Ovary (tissue), 9 donors: ENCODE data around the gene TIPRL. TPM values are rescaled to one million over a fixed set of nuclear protein-coding genes. Genes with fewer than 3 reads are reported as not detected.

Source experiments
- DNase-seq, 5 donors: peaks; one replicate each; pipeline ENCODE4 v3.0.0-alpha.2; 2019 to 2020
- H3K27ac ChIP-seq, 2 donors: fragments of 200-600 bp; one replicate each; pipeline versions ENCODE4 v1.5.1 to v1.8.0; 2019 to 2022
- H3K27me3 ChIP-seq: fragments of 200-600 bp; one replicate; pipeline ENCODE4 v1.8.0; 2022
- H3K36me3 ChIP-seq: fragments of 200-600 bp; sonication (generic); one replicate; pipeline ENCODE4 v1.5.1; 2019
- H3K4me1 ChIP-seq: one replicate; pipeline ENCODE4 v1.8.1; 2013; ENCODE audit warnings: mild to moderate bottlenecking, moderate library complexity; ENCODE audit not compliant: insufficient read depth
- H3K4me3 ChIP-seq: fragments of 200-600 bp; sonication (generic); one replicate; pipeline ENCODE4 v1.5.1; 2017
- H3K9me3 ChIP-seq, 2 donors: fragments of 200-600 bp in 1 of 2; sonication (generic) in 1 of 2; one replicate each; pipeline versions ENCODE4 v1.5.1 to v1.8.1; 2013 to 2019; ENCODE audit warnings: mild to moderate bottlenecking in 1 of 2, moderate library complexity in 1 of 2
- EP300 ChIP-seq: sonication (generic); formaldehyde crosslinking; IDR thresholded peaks from one replicate; pipeline ENCODE4 v1.6.1; 2017; ENCODE audit warnings: antibody characterized with exemption
- POLR2A ChIP-seq: fragments of 450-650 bp; IDR thresholded peaks from one replicate; pipeline ENCODE4 v1.6.1; 2017; ENCODE audit warnings: antibody characterized with exemption, mild to moderate bottlenecking, moderate library complexity
- WGBS, 3 donors: extraction: QIAGEN DNeasy Blood & Tissue Kit in 1 of 3; methylation state at CpG; one replicate each; pipeline versions ENCODE4 v1.1.5 to v1.1.7; 2013 to 2017; 5-methylcytosine and 5-hydroxymethylcytosine counted together
- intact Hi-C, 4 donors: fragments of 100-400 bp; cut with DNase I; formaldehyde crosslinking; loops; one replicate each; pipeline versions ENCODE4 v1.11.0 to v1.15.1; 2022 to 2023
- polyA plus RNA-seq, 2 donors: library from polyadenylated mRNA; stranded (reverse); fragments of 200-250 nt in 1 of 2; fragments of 350-450 nt in 1 of 2; fragmentation: Illumina TruSeq in 1 of 2; extraction: RNeasy Lipid Tissue Mini Kit (QIAGEN cat#74804) in 1 of 2; gene quantifications; one replicate each; pipeline ENCODE4 v1.2.3, GENCODE V29; 2013 to 2014
- total RNA-seq, 7 donors: library from RNA; depleted of rRNA in 2 of 7; stranded (reverse); fragments of >200 nt in 2 of 7; fragmentation: NEBNext Ultra II Directional in 3 of 7; extraction: Animal tissue kit (Norgen Biotek cat#: 25700) in 3 of 7; gene quantifications; one replicate each; pipeline versions ENCODE4 v1.1.0 to v1.2.4, GENCODE V29; 2016 to 2023
- TF ChIP-seq, protein P1 (sequence below), 3 donors: fragments of 450-650 bp in 2 of 3; fragments of 200-600 bp in 1 of 3; IDR thresholded peaks; one replicate each; pipeline versions ENCODE4 v1.5.1 to v1.8.0; 2016 to 2022; ENCODE audit warnings: antibody characterized with exemption in 3 of 3, mild to moderate bottlenecking in 1 of 3
- donor health status: DM: no; HTN: no; CAD: no; lungs with moderate emphysema.
- donor health status: DM: no; HTN: no; CAD: no.
- donor health status: Bipolar disorder and iron deficiency.
- donor health status: DM: yes; HTN: yes; CAD: no.
- donor health status: DM: no; HTN: no; CAD: no.
- donor health status: DM: yes; HTN: yes; CAD: no.

The TIPRL gene
- total and polyA plus RNA-seq, 9 donors, result 13.9 to 35.2 (median 25.6) TPM

DNA sequence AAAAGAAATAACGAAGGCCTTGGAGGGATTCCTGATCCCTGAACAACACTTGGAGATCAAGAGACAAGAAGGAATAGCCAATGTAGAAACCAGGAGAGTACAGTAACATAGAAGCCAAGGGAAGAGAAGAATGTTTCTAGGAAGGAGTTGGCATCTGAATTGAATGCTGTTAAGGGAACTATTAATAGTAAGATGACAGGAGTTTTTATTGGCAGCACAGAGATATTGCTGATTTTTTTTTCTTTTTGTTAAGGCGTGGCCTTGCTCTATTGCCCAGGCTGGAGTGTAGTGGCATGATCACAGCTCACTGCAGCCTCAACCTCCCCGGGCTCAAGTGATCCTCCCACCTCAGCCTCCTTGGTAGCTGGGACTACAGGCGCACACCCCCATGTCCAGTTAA lies 37.4 kb downstream of the TIPRL start:
- WGBS, 3 donors, result 85 to 91% (median 87%) methylated on average over 4 of the region's 4 CpGs
- no peaks in the 10 kb centered on the region for H3K36me3 ChIP-seq
- H3K4me1 ChIP-seq, result no peaks in the 10 kb centered on the region
- no peak for TF ChIP-seq EP300
- no peak for TF ChIP-seq POLR2A
- TF ChIP-seq, protein P1, sequence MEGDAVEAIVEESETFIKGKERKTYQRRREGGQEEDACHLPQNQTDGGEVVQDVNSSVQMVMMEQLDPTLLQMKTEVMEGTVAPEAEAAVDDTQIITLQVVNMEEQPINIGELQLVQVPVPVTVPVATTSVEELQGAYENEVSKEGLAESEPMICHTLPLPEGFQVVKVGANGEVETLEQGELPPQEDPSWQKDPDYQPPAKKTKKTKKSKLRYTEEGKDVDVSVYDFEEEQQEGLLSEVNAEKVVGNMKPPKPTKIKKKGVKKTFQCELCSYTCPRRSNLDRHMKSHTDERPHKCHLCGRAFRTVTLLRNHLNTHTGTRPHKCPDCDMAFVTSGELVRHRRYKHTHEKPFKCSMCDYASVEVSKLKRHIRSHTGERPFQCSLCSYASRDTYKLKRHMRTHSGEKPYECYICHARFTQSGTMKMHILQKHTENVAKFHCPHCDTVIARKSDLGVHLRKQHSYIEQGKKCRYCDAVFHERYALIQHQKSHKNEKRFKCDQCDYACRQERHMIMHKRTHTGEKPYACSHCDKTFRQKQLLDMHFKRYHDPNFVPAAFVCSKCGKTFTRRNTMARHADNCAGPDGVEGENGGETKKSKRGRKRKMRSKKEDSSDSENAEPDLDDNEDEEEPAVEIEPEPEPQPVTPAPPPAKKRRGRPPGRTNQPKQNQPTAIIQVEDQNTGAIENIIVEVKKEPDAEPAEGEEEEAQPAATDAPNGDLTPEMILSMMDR (IDR thresholded peaks at IDR 0.05), result no peak
- no peaks in the 10 kb centered on the region for H3K27me3 ChIP-seq
- no peaks in the 10 kb centered on the region for H3K9me3 ChIP-seq
- no peak overlapping the region for H3K4me3 ChIP-seq
- no peak overlapping the region for H3K27ac ChIP-seq
- intact Hi-C loops, result no loop called here
- DNase-seq, result no peak

DNA sequence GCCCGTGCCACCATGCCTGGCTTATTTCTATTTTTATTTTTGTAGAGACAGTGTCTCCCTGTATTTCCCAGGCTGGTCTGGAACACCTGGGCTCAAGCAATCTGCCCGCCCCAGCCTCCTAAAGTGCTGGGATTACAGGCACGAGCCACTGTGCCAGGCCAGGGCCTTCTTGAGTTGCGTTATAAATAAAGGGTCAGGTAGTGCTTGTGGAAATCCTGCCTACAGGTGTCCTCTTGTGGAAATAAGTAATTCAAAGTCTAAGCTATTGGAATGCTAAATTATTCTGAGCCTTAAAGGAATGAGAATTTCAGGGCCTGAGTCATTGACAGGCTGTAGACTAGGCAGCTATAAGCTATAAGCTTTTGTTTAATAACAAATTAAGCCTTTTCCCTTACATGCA lies 38.9 kb downstream of the TIPRL start:
- Histone ChIP-seq H3K9me3 (no peaks in the 10 kb centered on the region), H3K4me1 (no peaks in the 10 kb centered on the region), H3K36me3 (no peaks in the 10 kb centered on the region), H3K27me3 (no peaks in the 10 kb centered on the region), H3K4me3 (no peak overlapping the region), H3K27ac (no peak overlapping the region)
- no peak for DNase-seq
- WGBS, 3 donors, result 94 to 97% (median 97%) methylated on average over 4 of the region's 4 CpGs
- no peak for TF ChIP-seq POLR2A
- TF ChIP-seq, protein P1 (IDR thresholded peaks at IDR 0.05), result no peak
- TF ChIP-seq EP300, result no peak
- intact Hi-C loops, result no loop called here

- WGBS, 3 donors, result 84 to 88% (median 88%) methylated on average over 4 of the region's 4 CpGs
- no peaks in the 10 kb centered on the region for H3K36me3 ChIP-seq
- DNase-seq, result no peak
- no peaks in the 10 kb centered on the region for H3K27me3 ChIP-seq
- TF ChIP-seq, protein P1 (IDR thresholded peaks at IDR 0.05), result no peak
- TF ChIP-seq EP300, result no peak
- no peak for TF ChIP-seq POLR2A
- no peaks in the 10 kb centered on the region for H3K4me1 ChIP-seq
- H3K9me3 ChIP-seq, result no peaks in the 10 kb centered on the region
- intact Hi-C loops, result no loop called here
- H3K4me3 ChIP-seq, result no peak overlapping the region
- H3K27ac ChIP-seq, result no peak overlapping the region
These were observed 39.9 kb downstream of the TIPRL start for GRCh38 chr1:168218658-168219057.

DNA sequence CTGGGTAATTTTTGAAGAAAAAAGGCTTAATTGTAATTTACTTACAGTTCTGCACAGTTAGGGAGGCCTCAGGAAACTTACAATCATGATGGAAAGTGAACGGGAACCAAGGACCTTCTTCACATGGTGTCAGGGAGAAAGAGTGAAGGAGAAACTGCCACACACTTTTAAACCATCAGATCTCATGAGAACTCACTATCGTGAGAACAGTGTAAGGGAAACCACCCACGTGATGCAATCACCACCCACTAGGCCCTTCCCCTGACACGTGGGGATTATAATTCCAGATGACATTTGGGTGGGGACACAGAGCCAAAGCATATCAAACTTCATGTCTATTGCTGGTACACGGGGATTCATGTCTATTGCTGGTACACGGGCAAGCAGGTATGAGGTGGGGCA lies 41.7 kb downstream of the TIPRL start:
- Histone ChIP-seq H3K36me3 (no peaks in the 10 kb centered on the region), H3K9me3 (no peaks in the 10 kb centered on the region), H3K27me3 (no peaks in the 10 kb centered on the region), H3K4me1 (peaks cover 2% of the 10 kb centered on the region), H3K4me3 (no peak overlapping the region), H3K27ac (no peak overlapping the region)
- 70 to 77% (median 74%) methylated on average over 6 of the region's 6 CpGs for WGBS, 3 donors
- DNase-seq, result no peak
- no peak for TF ChIP-seq POLR2A
- TF ChIP-seq, protein P1 (IDR thresholded peaks at IDR 0.05), result no peak
- TF ChIP-seq EP300, result no peak
- intact Hi-C loops, result no loop called here

GRCh38 chr1:168221275-168221674 lies 42.5 kb downstream of the TIPRL start:
- Histone ChIP-seq H3K9me3 (no peaks in the 10 kb centered on the region), H3K27me3 (no peaks in the 10 kb centered on the region), H3K4me3 (no peak overlapping the region), H3K36me3 (no peaks in the 10 kb centered on the region), H3K4me1 (peaks cover 2% of the 10 kb centered on the region), H3K27ac (no peak overlapping the region)
- intact Hi-C loops, result no loop called here
- no peak for DNase-seq
- TF ChIP-seq, protein P1 (IDR thresholded peaks at IDR 0.05), result no peak
- no peak for TF ChIP-seq EP300
- WGBS, 3 donors, result 88 to 89% (median 89%) methylated on average over 2 of the region's 2 CpGs
